K562 (cell line): ENCODE measurements around the gene SCAPER. TPM values are rescaled to one million over a fixed set of nuclear protein-coding genes. Genes with fewer than 3 reads are reported as not detected.
A peak's percentile ranks its signal among the peaks of the same experiment; 100 is the strongest.

Source experiments
- ARNT ChIP-seq, 2 experiments: fragments of 450-650 bp; IDR thresholded peaks; 2 replicates each; pipeline ENCODE4 v1.6.1; 2016; ENCODE audit warnings: mild to moderate bottlenecking in 1 of 2
- EHMT2 ChIP-seq: fragments of 450-650 bp; IDR thresholded peaks from 2 replicates; pipeline ENCODE4 v1.6.1; 2018; ENCODE audit warnings: antibody characterized with exemption
- ERF ChIP-seq: fragments of 450-650 bp; formaldehyde crosslinking; IDR thresholded peaks from 2 replicates; pipeline ENCODE4 v1.4.0; 2020; ENCODE audit warnings: mild to moderate bottlenecking, mixed read lengths
- GABPB1 ChIP-seq: sonication (generic); formaldehyde crosslinking; IDR thresholded peaks from 2 replicates; pipeline ENCODE4 v1.8.0; 2022; ENCODE audit warnings: mild to moderate bottlenecking, missing genetic modification reagents
- HMG20B ChIP-seq: fragments of 250-450 bp; sonication (Bioruptor Pico); IDR thresholded peaks from 2 replicates; pipeline ENCODE4 v1.5.0; 2021; ENCODE audit warnings: mild to moderate bottlenecking
- NBN ChIP-seq: fragments of 450-650 bp; IDR thresholded peaks from 2 replicates; pipeline ENCODE4 v1.6.1; 2016; ENCODE audit warnings: low read depth, mild to moderate bottlenecking
- NFATC3 ChIP-seq: fragments of 450-650 bp; IDR thresholded peaks from 2 replicates; pipeline ENCODE4 v1.6.1; 2017; ENCODE audit warnings: mild to moderate bottlenecking
- OTX1 ChIP-seq: fragments of 450-650 bp; formaldehyde crosslinking; IDR thresholded peaks from 2 replicates; pipeline ENCODE4 v1.4.0; 2022; ENCODE audit warnings: mild to moderate bottlenecking
- SMAD1 ChIP-seq: fragments of 150-350 bp; IDR thresholded peaks from 2 replicates; pipeline ENCODE4 v1.6.1; 2014; ENCODE audit warnings: low read length, low read depth; ENCODE audit not compliant: partially characterized antibody
- SMARCA5 ChIP-seq: fragments of 450-650 bp; IDR thresholded peaks from 2 replicates; pipeline ENCODE4 v1.6.1; 2016
- SMARCC2 ChIP-seq: fragments of 450-650 bp; IDR thresholded peaks from 2 replicates; pipeline ENCODE4 v1.6.1; 2017; ENCODE audit warnings: antibody characterized with exemption, moderate library complexity, mild to moderate bottlenecking, low read depth
- SUPT5H ChIP-seq: fragments of 450-650 bp; IDR thresholded peaks from 2 replicates; pipeline ENCODE4 v1.6.1; 2016
- TCF7L2 ChIP-seq: fragments of 150-350 bp; IDR thresholded peaks from 2 replicates; pipeline ENCODE4 v1.6.1; 2016; ENCODE audit warnings: low read depth, mild to moderate bottlenecking, low read length, moderate library complexity
- TFAM ChIP-seq: fragments of 250-450 bp; sonication (Bioruptor Pico); conservative IDR thresholded peaks from 2 replicates; pipeline ENCODE4 v1.5.0; 2021; ENCODE audit warnings: mild to moderate bottlenecking, moderate library complexity
- TRIM28 ChIP-seq: fragments of 450-650 bp; IDR thresholded peaks from 2 replicates; pipeline ENCODE4 v1.6.1; 2017
- ZBTB40 ChIP-seq, 2 experiments: fragments of 450-650 bp in 1 of 2; sonication (generic) in 1 of 2; formaldehyde crosslinking in 1 of 2; IDR thresholded peaks; 2 replicates each; pipeline versions ENCODE4 v1.7.1 to v1.9.0; 2016 to 2022; ENCODE audit warnings: inconsistent platforms in 1 of 2, mild to moderate bottlenecking in 1 of 2, missing genetic modification reagents in 1 of 2
- ZNF124 ChIP-seq: sonication (generic); formaldehyde crosslinking; IDR thresholded peaks from 2 replicates; pipeline ENCODE4 v1.8.1; 2022; ENCODE audit warnings: missing genetic modification reagents
- ZNF740 ChIP-seq, 3 experiments: fragments of 200-800 bp in 1 of 3; sonication (Bioruptor generic) in 1 of 3; sonication (generic) in 1 of 3; formaldehyde crosslinking in 1 of 3; IDR thresholded peaks; 2 replicates each; pipeline versions ENCODE4 v1.6.1 to v1.8.0; 2016 to 2022; ENCODE audit warnings: mild to moderate bottlenecking in 2 of 3, missing compliant biosample characterization in 2 of 3, missing genetic modification characterization in 2 of 3, missing genetic modification reagents in 1 of 3
- polyA plus RNA-seq, 8 experiments: library from polyadenylated mRNA; depleted of rRNA in 4 of 8; stranded (reverse) in 5 of 8; unstranded in 3 of 8; fragments of >200 nt; fragmentation: Nextera tagmentation in 2 of 8; fragmentation: Illumina TruSeq in 1 of 8; extraction: Ambion mirVana in 2 of 8; extraction: Trizol in 1 of 8; gene quantifications; 2 replicates each; pipeline versions ENCODE4 v1.2.1 to v1.2.3, GENCODE V29; 2011 to 2014; ENCODE audit warnings: inconsistent platforms in 1 of 8, missing spikeins in 1 of 8
- total RNA-seq, 7 experiments: library from RNA; depleted of rRNA in 6 of 7; stranded (reverse); fragments of >200 nt in 6 of 7; fragmentation: Illumina TruSeq in 2 of 7; extraction: Trizol in 2 of 7; gene quantifications; 2 replicates each; pipeline versions ENCODE4 v1.2.1 to v1.2.3, GENCODE V29; 2011 to 2021; ENCODE audit warnings: low replicate concordance in 1 of 7

Gene SCAPER
- total and polyA plus RNA-seq, 9 of the 15 experiments (the other 6 are each of a cell fraction or from before 2014, with no cell fraction given) = 1.3 to 5.7 (median 3.2) TPM

GRCh38 chr15:76335307-76336253, 569.6 kb downstream of the SCAPER start (continued):
- no peak for TF ChIP-seq OTX1 (CRISPR knock-in tag)
- TF ChIP-seq GABPB1 (CRISPR knock-in tag) = peak; percentile 4; the same call in 1 of the 2 replicates
- TF ChIP-seq TRIM28 = no peak
- no peak for TF ChIP-seq ERF
- TF ChIP-seq EHMT2 = peak; percentile 62; the same call in 1 of the 2 replicates
- TF ChIP-seq NFATC3 = 0 out of 2 replicates have a peak, but pooled peaks have one; percentile 25
- no peak for TF ChIP-seq TCF7L2
- peak; percentile 56; the same call in 1 of the 2 replicates for TF ChIP-seq SMARCA5
- TF ChIP-seq ZNF124 (CRISPR knock-in tag) = no peak
- peak; percentile 22; the same call in 1 of the 2 replicates for TF ChIP-seq SUPT5H
- TF ChIP-seq NBN = 0 out of 2 replicates have a peak, but pooled peaks have one; percentile 40
- peak; percentile 92 for TF ChIP-seq ZBTB40 (IDR thresholded peaks at IDR 0.05)
- TF ChIP-seq ZBTB40 (CRISPR knock-in tag; IDR thresholded peaks at IDR 0.05) = no peak
- no peak for TF ChIP-seq ZNF740 (CRISPR knock-in tag; IDR thresholded peaks at IDR 0.05)
- TF ChIP-seq ZNF740 (tag; IDR thresholded peaks at IDR 0.05) = no peak
- no peak for TF ChIP-seq SMAD1
- TF ChIP-seq HMG20B = no peak
- no peak for TF ChIP-seq TFAM (CRISPR knock-in tag)
- TF ChIP-seq SMARCC2 = 0 out of 2 replicates have a peak, but pooled peaks have one; percentile 67
- TF ChIP-seq ARNT (IDR thresholded peaks at IDR 0.05) = peak in 1 of 2 experiments; percentile 28; a peak in 2 of 4 replicates
